Heart left ventricle (tissue), 13 donors: Measurements from ENCODE around the gene NTM.

Experiments
- CTCF ChIP-seq, 12 donors: fragments of 200-600 bp; sonication (generic) in 4 of 12; IDR thresholded peaks; one replicate each; pipeline versions ENCODE4 v1.5.0 to v1.8.0; 2018 to 2022; ENCODE audit warnings: antibody characterized with exemption in 12 of 12, mild to moderate bottlenecking in 5 of 12
- POLR2A ChIP-seq, 2 donors: fragments of 450-650 bp; IDR thresholded peaks; one replicate each; pipeline ENCODE4 v1.6.1; 2017; ENCODE audit warnings: antibody characterized with exemption in 2 of 2, mild to moderate bottlenecking in 2 of 2, moderate library complexity in 2 of 2
- donor health status: ischemic (EF 13 %, LVEDD 7.1; RV severe dilation, severe dysfunction).
- donor health status: DM: no; HTN: yes; CAD: no.
- donor health status: DM: no; HTN: no; CAD: no.
- donor health status: ischemic (EF 25% LVEDD 6.9; RV normal size, moderate dysfunction).
- donor health status: ischemic (EF 25% LVEDD 5.7; RV mildly dilated, moderate dysfunction).
- donor health status: ischemic (EF 35%, LVEDD 5.7; RV mildly dilated, moderate dysfunction).
- donor health status: nonischemic (EF 11% LVEDD 7.7; RV severe dilation, severe dysfunction).
- donor health status: DM: yes; HTN: yes; CAD: no.
- donor health status: PGD.
- donor health status: ischemic (EF 29% LVEDD 5.4; RV normal size, mild dysfunction).
- donor health status: nonischemic (EF 23%, LVEDD 6.1; RV moderate dilation, normal function).

GRCh38 chr11:131893988-131894387 is 523.6 kb downstream of the NTM start:
- no peak for TF ChIP-seq CTCF (IDR thresholded peaks at IDR 0.05)
- no peak for TF ChIP-seq POLR2A (IDR thresholded peaks at IDR 0.05)
